BJ (cell line): ENCODE results near the gene VIL1. TPM values are rescaled to one million over a fixed set of nuclear protein-coding genes. Genes with fewer than 3 reads are reported as not detected.

ENCODE experiments used
- CTCF ChIA-PET: fragments of 350-600 bp; formaldehyde crosslinking; extraction: SDS; loops from one replicate; lab custom pipeline; 2021; ENCODE audit warnings: antibody characterized with exemption, inconsistent platforms; lab: Yijun Ruan, JAX
- POLR2A ChIA-PET: fragments of 300-600 bp; sonication (Branson Sonifier 250); formaldehyde crosslinking; extraction: SDS; loops from one replicate; lab custom pipeline; 2021; ENCODE audit warnings: antibody characterized with exemption; lab: Charles Lee
- DNase-seq: peaks from one replicate; pipeline ENCODE4 v3.0.0-alpha.2; 2011; ENCODE audit warnings: low read depth
- H3K27me3 ChIP-seq: 2 replicates; pipeline ENCODE4 v1.6.0; 2011; ENCODE audit warnings: low read length; ENCODE audit not compliant: control insufficient read depth, insufficient read depth
- H3K36me3 ChIP-seq: 2 replicates; pipeline ENCODE4 v1.5.1; 2011; ENCODE audit warnings: low read length; ENCODE audit not compliant: control insufficient read depth, insufficient read depth
- H3K4me3 ChIP-seq: 2 replicates; pipeline ENCODE4 v1.5.1; 2011; ENCODE audit warnings: low read depth, mild to moderate bottlenecking, control low read depth, low read length
- CTCF ChIP-seq: IDR thresholded peaks from 2 replicates; pipeline ENCODE4 v1.5.1; 2011; ENCODE audit warnings: low read depth, mild to moderate bottlenecking, control low read depth, inconsistent platforms, low read length, moderate library complexity; ENCODE audit not compliant: insufficient read depth
- polyA plus RNA-seq: library from polyadenylated mRNA; depleted of rRNA; stranded (reverse); fragments of >200 nt; gene quantifications from 2 replicates; pipeline ENCODE4 v1.2.3, GENCODE V29; 2011

The VIL1 gene
- polyA plus RNA-seq, 1 experiment = not detected

GRCh38 chr2:218479595-218479994, 60.7 kb downstream of the VIL1 start:
- Histone ChIP-seq H3K27me3 (no peaks in the 10 kb centered on the region), H3K4me3 (no peak overlapping the region), H3K36me3 (peaks cover 1% of the 10 kb centered on the region; the same call in 1 of the 2 replicates)
- ChIA-PET CTCF (no interaction called here), POLR2A (no interaction called here)
- no peak for DNase-seq
- no peak for TF ChIP-seq CTCF

- CTCF ChIA-PET = no interaction called here
- no peak for TF ChIP-seq CTCF
- DNase-seq = no peak
- H3K36me3 ChIP-seq = peaks cover 1% of the 10 kb centered on the region; the same call in 1 of the 2 replicates
- POLR2A ChIA-PET = no interaction called here
- no peaks in the 10 kb centered on the region for H3K27me3 ChIP-seq
- no peak overlapping the region for H3K4me3 ChIP-seq
Observed at GRCh38 chr2:218482651-218483050, 63.7 kb downstream of the VIL1 start.

GRCh38 chr2:218485986-218486667, 67.2 kb downstream of the VIL1 start:
- ChIA-PET POLR2A (no interaction called here), CTCF (no interaction called here)
- TF ChIP-seq CTCF = no peak
- Histone ChIP-seq H3K36me3 (peaks cover 4% of the 10 kb centered on the region), H3K27me3 (no peaks in the 10 kb centered on the region), H3K4me3 (no peak overlapping the region)
- no peak for DNase-seq

GRCh38 chr2:218500501-218501060, 81.7 kb downstream of the VIL1 start:
- ChIA-PET CTCF (interaction anchor here (1.4 kb wide), 1 partner anchor 30 kb away, joined by 3 read pairs; no protein-coding TSS in a partner anchor), POLR2A (interaction anchor here (0.6 kb wide), 1 partner anchor 20 kb away, joined by 3 read pairs; no protein-coding TSS in a partner anchor)
- no peaks in the 10 kb centered on the region for H3K27me3 ChIP-seq
- no peak for DNase-seq
- TF ChIP-seq CTCF = no peak
- H3K4me3 ChIP-seq = no peak overlapping the region
- no peaks in the 10 kb centered on the region; the same call in 1 of the 2 replicates for H3K36me3 ChIP-seq

- H3K36me3 ChIP-seq = no peaks in the 10 kb centered on the region; the same call in 1 of the 2 replicates
- ChIA-PET CTCF (interaction anchor here (1.4 kb wide), 1 partner anchor 31 kb away, joined by 3 read pairs; no protein-coding TSS in a partner anchor), POLR2A (no interaction called here)
- no peaks in the 10 kb centered on the region for H3K27me3 ChIP-seq
- H3K4me3 ChIP-seq = no peak overlapping the region
- DNase-seq = no peak
- TF ChIP-seq CTCF = no peak
Observed at GRCh38 chr2:218501665-218502064, 82.7 kb downstream of the VIL1 start.
